Osteoblast (primary cell): ENCODE measurements around the gene GORAB. TPM values are rescaled to one million over a fixed set of nuclear protein-coding genes. Genes with fewer than 3 reads are reported as not detected.
A peak's percentile ranks its signal among the peaks of the same experiment; 100 is the strongest.

Source experiments
- DNase-seq: peaks from one replicate; pipeline ENCODE4 v3.0.0; 2011; ENCODE audit warnings: low spot score, mixed read lengths; ENCODE audit not compliant: insufficient read length; ENCODE audit errors: missing footprints
- H2AFZ ChIP-seq: 2 replicates; pipeline ENCODE4 v1.6.0; 2011; ENCODE audit warnings: mild to moderate bottlenecking, low read length
- H3K27ac ChIP-seq: 2 replicates; pipeline ENCODE4 v1.5.1; 2011; ENCODE audit warnings: mild to moderate bottlenecking, low read depth, low read length, moderate library complexity
- H3K27me3 ChIP-seq: 2 replicates; pipeline ENCODE4 v1.6.0; 2012; ENCODE audit warnings: mild to moderate bottlenecking, control low read depth, inconsistent platforms, low read length, moderate library complexity; ENCODE audit not compliant: insufficient read depth
- H3K36me3 ChIP-seq: 2 replicates; pipeline ENCODE4 v1.5.1; 2011; ENCODE audit warnings: mild to moderate bottlenecking, low read length, control low read depth, moderate library complexity; ENCODE audit not compliant: insufficient read depth
- H3K4me1 ChIP-seq: 2 replicates; pipeline ENCODE4 v1.5.1; 2011; ENCODE audit warnings: mild to moderate bottlenecking, low read length, control low read depth, moderate library complexity; ENCODE audit not compliant: insufficient read depth
- H3K4me2 ChIP-seq: 2 replicates; pipeline ENCODE4 v1.6.0; 2011; ENCODE audit warnings: mild to moderate bottlenecking, low read length; ENCODE audit not compliant: insufficient read depth
- H3K4me3 ChIP-seq: fragments of 200-600 bp; sonication (generic); 3 replicates; pipeline ENCODE4 v1.5.1; 2012; ENCODE audit warnings: mild to moderate bottlenecking, low read length, inconsistent platforms; ENCODE audit not compliant: insufficient read depth
- H3K79me2 ChIP-seq: 2 replicates; pipeline ENCODE4 v1.6.0; 2012; ENCODE audit warnings: mild to moderate bottlenecking, low read length, control low read depth, inconsistent platforms; ENCODE audit not compliant: insufficient read depth
- H3K9me3 ChIP-seq: 2 replicates; pipeline ENCODE4 v1.5.1; 2011; ENCODE audit warnings: low read depth, low read length, control low read depth
- H4K20me1 ChIP-seq: 2 replicates; pipeline ENCODE4 v1.6.0; 2012; ENCODE audit warnings: mild to moderate bottlenecking, low read length, control low read depth; ENCODE audit not compliant: insufficient read depth
- total RNA-seq: library from RNA; depleted of rRNA; stranded (reverse); fragments of >200 nt; gene quantifications from 2 replicates; pipeline ENCODE4 v1.2.3, GENCODE V29; 2012
- TF ChIP-seq, protein P1 (sequence below): IDR thresholded peaks from 2 replicates; pipeline ENCODE4 v1.5.1; 2011; ENCODE audit warnings: mild to moderate bottlenecking, low read depth, low read length, moderate library complexity; ENCODE audit errors: extremely low read depth

The GORAB gene
- total RNA-seq, 1 donor = 16.3 TPM

DNA sequence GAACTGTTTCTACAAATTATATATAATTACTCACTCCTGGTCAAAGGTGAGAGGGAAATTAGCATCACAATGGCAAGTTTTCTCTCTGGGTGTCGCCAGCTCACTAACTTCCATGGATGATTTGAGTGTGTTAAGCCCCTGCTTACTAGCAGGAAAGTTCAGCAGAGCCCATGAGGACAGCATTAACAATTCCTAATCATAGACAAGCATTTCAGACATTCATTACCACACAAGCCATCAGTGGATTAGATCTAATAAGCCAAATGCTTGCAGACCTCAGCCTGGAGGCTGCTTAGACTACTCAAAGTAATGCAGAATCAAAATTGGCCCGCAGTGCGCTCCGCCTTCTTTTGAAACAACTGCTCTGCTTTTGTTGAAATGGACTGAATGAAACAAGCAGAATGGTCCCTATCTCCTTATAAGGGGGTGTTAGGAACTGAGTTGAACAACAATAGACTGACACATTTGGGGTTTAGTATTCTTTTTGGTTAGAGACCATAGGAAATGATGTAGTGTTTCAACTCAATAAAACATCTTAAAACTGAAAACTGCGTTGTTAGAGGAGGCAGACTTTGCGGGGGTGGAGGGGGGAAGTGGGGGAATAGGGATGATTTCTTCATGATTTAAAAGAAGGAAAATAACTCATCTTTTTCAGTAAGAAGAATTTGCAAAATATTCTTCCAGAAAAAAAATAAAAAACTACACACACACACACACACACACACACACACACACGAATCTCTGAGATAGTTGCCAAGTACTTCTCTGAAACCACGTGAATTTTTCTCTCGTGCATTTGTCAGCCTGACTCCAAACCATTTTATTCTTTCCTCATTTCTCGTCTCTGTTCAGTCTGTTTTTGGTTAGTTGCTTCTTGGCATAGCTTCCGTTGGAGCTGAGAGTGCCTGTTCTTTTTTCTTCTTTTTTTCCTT, 54.6 kb downstream of the GORAB start:
- peak; percentile 18 for DNase-seq
- Histone ChIP-seq H3K36me3 (no peaks in the 10 kb centered on the region), H3K79me2 (no peaks in the 10 kb centered on the region), H2AFZ (peak overlapping the region; percentile 60), H4K20me1 (no peaks in the 10 kb centered on the region), H3K4me2 (peak overlapping the region; percentile 75), H3K9me3 (no peaks in the 10 kb centered on the region), H3K27ac (peak overlapping the region; percentile 50), H3K4me1 (peaks cover 14% of the 10 kb centered on the region), H3K4me3 (peak overlapping the region; percentile 43), H3K27me3 (no peaks in the 10 kb centered on the region)
- TF ChIP-seq, protein P1, sequence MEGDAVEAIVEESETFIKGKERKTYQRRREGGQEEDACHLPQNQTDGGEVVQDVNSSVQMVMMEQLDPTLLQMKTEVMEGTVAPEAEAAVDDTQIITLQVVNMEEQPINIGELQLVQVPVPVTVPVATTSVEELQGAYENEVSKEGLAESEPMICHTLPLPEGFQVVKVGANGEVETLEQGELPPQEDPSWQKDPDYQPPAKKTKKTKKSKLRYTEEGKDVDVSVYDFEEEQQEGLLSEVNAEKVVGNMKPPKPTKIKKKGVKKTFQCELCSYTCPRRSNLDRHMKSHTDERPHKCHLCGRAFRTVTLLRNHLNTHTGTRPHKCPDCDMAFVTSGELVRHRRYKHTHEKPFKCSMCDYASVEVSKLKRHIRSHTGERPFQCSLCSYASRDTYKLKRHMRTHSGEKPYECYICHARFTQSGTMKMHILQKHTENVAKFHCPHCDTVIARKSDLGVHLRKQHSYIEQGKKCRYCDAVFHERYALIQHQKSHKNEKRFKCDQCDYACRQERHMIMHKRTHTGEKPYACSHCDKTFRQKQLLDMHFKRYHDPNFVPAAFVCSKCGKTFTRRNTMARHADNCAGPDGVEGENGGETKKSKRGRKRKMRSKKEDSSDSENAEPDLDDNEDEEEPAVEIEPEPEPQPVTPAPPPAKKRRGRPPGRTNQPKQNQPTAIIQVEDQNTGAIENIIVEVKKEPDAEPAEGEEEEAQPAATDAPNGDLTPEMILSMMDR = no peak

DNA sequence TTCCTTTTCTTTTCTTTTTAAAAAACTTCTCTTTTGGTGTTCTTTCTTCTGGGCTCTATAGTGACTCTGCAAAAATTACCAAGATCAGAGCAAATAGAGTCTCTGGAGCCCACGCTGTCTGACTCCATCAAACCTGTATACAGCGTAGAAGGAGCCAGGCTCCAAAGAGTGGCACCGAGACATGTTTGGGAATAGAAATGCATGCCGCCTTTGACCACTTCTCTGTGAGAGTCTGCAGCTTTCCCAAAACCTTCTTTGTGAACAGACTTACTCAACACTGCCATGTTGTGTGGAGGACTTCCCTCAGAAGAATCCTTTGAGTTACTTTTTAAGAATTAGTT, 55.3 kb downstream of the GORAB start:
- no peaks in the 10 kb centered on the region for H3K79me2 ChIP-seq
- peak overlapping the region; percentile 75 for H3K4me2 ChIP-seq
- peak overlapping the region; percentile 50 for H3K27ac ChIP-seq
- no peaks in the 10 kb centered on the region for H3K27me3 ChIP-seq
- H4K20me1 ChIP-seq = no peaks in the 10 kb centered on the region
- H3K36me3 ChIP-seq = no peaks in the 10 kb centered on the region
- TF ChIP-seq, protein P1 = no peak
- H3K4me1 ChIP-seq = peaks cover 14% of the 10 kb centered on the region
- no peak for DNase-seq
- peak overlapping the region; percentile 43 for H3K4me3 ChIP-seq
- H2AFZ ChIP-seq = peak overlapping the region; percentile 60
- H3K9me3 ChIP-seq = no peaks in the 10 kb centered on the region

DNA sequence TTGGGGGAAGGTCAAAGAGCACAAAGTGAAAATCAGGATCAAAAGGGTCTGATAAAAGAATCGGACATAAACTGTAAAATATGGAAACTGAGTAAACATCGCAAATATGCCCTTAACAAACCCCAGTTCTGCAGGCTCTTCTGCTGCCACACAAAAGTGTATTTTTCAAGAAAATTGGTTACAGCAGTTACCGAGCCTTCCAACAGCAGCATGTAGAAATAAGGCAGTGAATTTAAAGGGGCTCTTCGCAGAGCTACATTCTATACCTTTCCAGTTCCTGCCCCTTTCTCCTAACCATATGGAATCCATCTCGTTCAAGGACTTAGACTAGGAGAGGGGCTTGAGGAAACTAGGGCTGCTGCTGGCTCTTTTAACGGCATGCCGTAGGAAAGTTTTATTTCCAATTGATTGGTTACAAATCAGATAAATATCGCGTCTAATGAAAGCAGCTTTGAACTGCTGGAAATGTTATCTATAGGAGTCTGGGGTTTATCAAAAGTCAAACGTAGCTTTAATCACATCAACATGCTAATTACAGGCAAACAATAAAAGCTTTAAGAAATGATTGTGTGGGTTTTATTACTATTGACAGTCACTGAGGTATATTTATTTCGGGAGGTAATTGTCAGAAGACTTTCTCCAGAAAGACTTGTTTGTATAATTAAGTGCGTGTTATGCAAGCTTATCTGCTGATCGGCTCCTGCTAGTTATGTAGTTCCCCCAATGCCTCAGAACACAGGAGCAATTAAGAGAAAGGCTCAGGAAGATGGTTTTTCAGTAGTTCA, 59.1 kb downstream of the GORAB start:
- peaks cover 14% of the 10 kb centered on the region for H3K4me1 ChIP-seq
- no peak for DNase-seq
- no peaks in the 10 kb centered on the region for H3K27me3 ChIP-seq
- H3K9me3 ChIP-seq = no peaks in the 10 kb centered on the region
- H3K36me3 ChIP-seq = no peaks in the 10 kb centered on the region
- no peaks in the 10 kb centered on the region for H4K20me1 ChIP-seq
- H2AFZ ChIP-seq = no peak overlapping the region
- no peaks in the 10 kb centered on the region for H3K79me2 ChIP-seq
- no peak overlapping the region for H3K4me3 ChIP-seq
- H3K4me2 ChIP-seq = no peak overlapping the region
- TF ChIP-seq, protein P1 = no peak
- no peak overlapping the region for H3K27ac ChIP-seq

- Histone ChIP-seq H4K20me1 (no peaks in the 10 kb centered on the region), H3K4me3 (no peak overlapping the region), H3K36me3 (no peaks in the 10 kb centered on the region), H3K79me2 (no peaks in the 10 kb centered on the region), H3K9me3 (no peaks in the 10 kb centered on the region), H3K4me2 (peak overlapping the region; percentile 83), H3K4me1 (peaks cover 3% of the 10 kb centered on the region), H3K27me3 (no peaks in the 10 kb centered on the region), H2AFZ (no peak overlapping the region), H3K27ac (no peak overlapping the region)
- no peak for DNase-seq
- TF ChIP-seq, protein P1 = no peak
Measured at GRCh38 chr1:170592591-170593111, 60.7 kb downstream of the GORAB start.
